Measurements from ENCODE around the gene PTPRM.

Gene PTPRM

DNA sequence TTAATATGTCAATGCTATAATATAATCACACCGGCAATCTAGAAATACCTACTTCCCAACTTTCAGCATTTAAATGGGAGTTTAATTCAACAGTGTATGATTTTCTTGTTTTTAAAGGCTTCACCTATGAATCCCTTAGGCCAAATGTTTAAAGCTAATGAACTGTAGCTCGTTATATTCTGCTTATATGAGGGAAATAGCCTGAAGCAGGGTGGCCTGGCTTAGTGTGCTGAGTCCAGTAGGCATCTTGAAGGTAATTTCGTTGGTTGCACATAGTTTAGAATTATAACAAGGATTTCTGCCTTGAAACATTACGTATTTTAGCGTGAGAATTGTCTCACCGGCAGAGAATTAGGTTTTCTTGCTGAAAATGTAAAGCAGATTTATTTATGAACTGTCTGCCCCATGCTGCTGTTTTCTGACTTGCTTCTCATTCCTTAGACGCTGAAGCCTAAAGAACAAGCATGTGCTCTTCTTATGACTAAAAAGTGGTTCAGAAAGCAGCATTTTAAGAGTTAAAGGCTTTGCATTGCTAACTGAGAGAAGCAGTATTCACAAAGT, 608.5 kb downstream of the PTPRM start:
- H3F3A ChIP-seq (ENCODE audit: control insufficient read depth, insufficient read depth): no peaks in the 10 kb centered on the region
- no peak for TF ChIP-seq EZH2phosphoT487 (IDR thresholded peaks at IDR 0.05; ENCODE audit: borderline replicate concordance, low read length)
- TF ChIP-seq, protein P1, sequence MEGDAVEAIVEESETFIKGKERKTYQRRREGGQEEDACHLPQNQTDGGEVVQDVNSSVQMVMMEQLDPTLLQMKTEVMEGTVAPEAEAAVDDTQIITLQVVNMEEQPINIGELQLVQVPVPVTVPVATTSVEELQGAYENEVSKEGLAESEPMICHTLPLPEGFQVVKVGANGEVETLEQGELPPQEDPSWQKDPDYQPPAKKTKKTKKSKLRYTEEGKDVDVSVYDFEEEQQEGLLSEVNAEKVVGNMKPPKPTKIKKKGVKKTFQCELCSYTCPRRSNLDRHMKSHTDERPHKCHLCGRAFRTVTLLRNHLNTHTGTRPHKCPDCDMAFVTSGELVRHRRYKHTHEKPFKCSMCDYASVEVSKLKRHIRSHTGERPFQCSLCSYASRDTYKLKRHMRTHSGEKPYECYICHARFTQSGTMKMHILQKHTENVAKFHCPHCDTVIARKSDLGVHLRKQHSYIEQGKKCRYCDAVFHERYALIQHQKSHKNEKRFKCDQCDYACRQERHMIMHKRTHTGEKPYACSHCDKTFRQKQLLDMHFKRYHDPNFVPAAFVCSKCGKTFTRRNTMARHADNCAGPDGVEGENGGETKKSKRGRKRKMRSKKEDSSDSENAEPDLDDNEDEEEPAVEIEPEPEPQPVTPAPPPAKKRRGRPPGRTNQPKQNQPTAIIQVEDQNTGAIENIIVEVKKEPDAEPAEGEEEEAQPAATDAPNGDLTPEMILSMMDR (IDR thresholded peaks at IDR 0.05; ENCODE audit: low read depth, low read length, poor library complexity, severe bottlenecking): no peak

DNA sequence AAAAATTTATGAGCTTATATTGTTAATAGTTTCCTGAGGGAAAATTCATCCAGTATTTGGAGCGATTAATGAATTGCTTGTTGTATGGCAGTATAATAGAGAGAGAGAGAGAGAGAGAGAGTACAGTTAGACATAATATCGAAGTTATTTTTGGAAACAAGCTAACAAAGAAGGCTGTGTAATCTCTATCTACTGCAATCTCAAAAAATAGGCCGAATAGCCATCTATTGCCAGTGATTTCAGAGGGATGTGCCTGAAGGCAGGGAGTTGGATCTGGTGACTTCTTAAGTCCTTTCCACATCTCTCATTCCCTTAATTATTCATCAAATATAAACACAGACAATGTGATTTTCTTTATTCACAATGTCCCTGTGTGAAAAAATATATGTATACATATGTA, 609.0 kb downstream of the PTPRM start:
- Histone ChIP-seq H3F3A (ENCODE audit: control insufficient read depth, insufficient read depth) (no peaks in the 10 kb centered on the region), H3K27me3 (ENCODE audit: control insufficient read depth, low read length) (no peaks in the 10 kb centered on the region), H3K4me3 (ENCODE audit: low read length) (no peak overlapping the region), H3K79me2 (ENCODE audit: control insufficient read depth, low read length) (no peaks in the 10 kb centered on the region), H3K4me1 (ENCODE audit: control insufficient read depth, low read length) (no peaks in the 10 kb centered on the region), H3K9me2 (replicated peaks; ENCODE audit: control insufficient read depth, low read length) (no peaks in the 10 kb centered on the region), H3K4me2 (ENCODE audit: low read length) (no peak overlapping the region), H3K27ac (ENCODE audit: low read depth, low read length) (no peak overlapping the region), H3K36me3 (ENCODE audit: control insufficient read depth, low read length) (no peaks in the 10 kb centered on the region), H3K9me3 (ENCODE audit: control insufficient read depth, insufficient read depth, low read length) (no peaks in the 10 kb centered on the region), H4K20me1 (ENCODE audit: control insufficient read depth, insufficient read depth, low read depth, low read length) (no peaks in the 10 kb centered on the region)
- TF ChIP-seq, protein P1 (IDR thresholded peaks at IDR 0.05; ENCODE audit: low read depth, low read length, poor library complexity, severe bottlenecking): no peak
- TF ChIP-seq EZH2phosphoT487 (IDR thresholded peaks at IDR 0.05; ENCODE audit: borderline replicate concordance, low read length): no peak

More for the DNA sequence above, 608.5 kb downstream of the PTPRM start:
- no peaks in the 10 kb centered on the region for H3K27me3 ChIP-seq (ENCODE audit: control insufficient read depth, low read length)
- no peaks in the 10 kb centered on the region for H4K20me1 ChIP-seq (ENCODE audit: control insufficient read depth, insufficient read depth, low read depth, low read length)
- no peaks in the 10 kb centered on the region for H3K36me3 ChIP-seq (ENCODE audit: control insufficient read depth, low read length)
- no peak overlapping the region for H3K4me2 ChIP-seq (ENCODE audit: low read length)
- H3K9me3 ChIP-seq (ENCODE audit: control insufficient read depth, insufficient read depth, low read length): no peaks in the 10 kb centered on the region
- H3K4me1 ChIP-seq (ENCODE audit: control insufficient read depth, low read length): no peaks in the 10 kb centered on the region
- no peaks in the 10 kb centered on the region for H3K9me2 ChIP-seq (replicated peaks; ENCODE audit: control insufficient read depth, low read length)
- H3K79me2 ChIP-seq (ENCODE audit: control insufficient read depth, low read length): no peaks in the 10 kb centered on the region
- H3K27ac ChIP-seq (ENCODE audit: low read depth, low read length): no peak overlapping the region
- H3K4me3 ChIP-seq (ENCODE audit: low read length): no peak overlapping the region

DNA sequence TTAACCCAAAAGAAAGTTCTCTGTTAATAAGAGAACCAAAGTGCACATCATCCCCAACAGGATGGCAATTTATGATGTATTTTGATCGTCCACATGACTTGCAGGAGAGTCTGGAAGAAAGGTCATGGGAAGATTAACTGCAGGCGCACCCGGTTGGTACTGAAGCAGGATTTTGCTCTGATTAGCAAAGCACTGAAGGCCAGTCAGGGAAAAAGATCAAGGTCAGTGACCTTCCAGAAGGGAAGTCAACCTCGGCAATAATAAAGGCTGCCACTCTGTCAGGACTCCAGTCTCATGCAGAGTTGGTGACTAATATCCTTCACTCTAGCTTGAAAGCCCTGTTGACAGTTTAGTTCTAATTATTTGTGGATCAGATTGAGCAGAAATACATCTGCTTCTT, 609.4 kb downstream of the PTPRM start:
- H3K36me3 ChIP-seq (ENCODE audit: control insufficient read depth, low read length): no peaks in the 10 kb centered on the region
- TF ChIP-seq, protein P1 (IDR thresholded peaks at IDR 0.05; ENCODE audit: low read depth, low read length, poor library complexity, severe bottlenecking): no peak
- no peak for TF ChIP-seq EZH2phosphoT487 (IDR thresholded peaks at IDR 0.05; ENCODE audit: borderline replicate concordance, low read length)
- H3K79me2 ChIP-seq (ENCODE audit: control insufficient read depth, low read length): no peaks in the 10 kb centered on the region
- H4K20me1 ChIP-seq (ENCODE audit: control insufficient read depth, insufficient read depth, low read depth, low read length): no peaks in the 10 kb centered on the region
- no peak overlapping the region for H3K4me3 ChIP-seq (ENCODE audit: low read length)
- no peaks in the 10 kb centered on the region for H3K9me2 ChIP-seq (replicated peaks; ENCODE audit: control insufficient read depth, low read length)
- H3K27me3 ChIP-seq (ENCODE audit: control insufficient read depth, low read length): no peaks in the 10 kb centered on the region
- H3F3A ChIP-seq (ENCODE audit: control insufficient read depth, insufficient read depth): no peaks in the 10 kb centered on the region
- no peaks in the 10 kb centered on the region for H3K4me1 ChIP-seq (ENCODE audit: control insufficient read depth, low read length)
- H3K9me3 ChIP-seq (ENCODE audit: control insufficient read depth, insufficient read depth, low read length): no peaks in the 10 kb centered on the region
- H3K27ac ChIP-seq (ENCODE audit: low read depth, low read length): no peak overlapping the region
- H3K4me2 ChIP-seq (ENCODE audit: low read length): no peak overlapping the region
